ENCODE results near the gene CCDC186.

Gene CCDC186

DNA sequence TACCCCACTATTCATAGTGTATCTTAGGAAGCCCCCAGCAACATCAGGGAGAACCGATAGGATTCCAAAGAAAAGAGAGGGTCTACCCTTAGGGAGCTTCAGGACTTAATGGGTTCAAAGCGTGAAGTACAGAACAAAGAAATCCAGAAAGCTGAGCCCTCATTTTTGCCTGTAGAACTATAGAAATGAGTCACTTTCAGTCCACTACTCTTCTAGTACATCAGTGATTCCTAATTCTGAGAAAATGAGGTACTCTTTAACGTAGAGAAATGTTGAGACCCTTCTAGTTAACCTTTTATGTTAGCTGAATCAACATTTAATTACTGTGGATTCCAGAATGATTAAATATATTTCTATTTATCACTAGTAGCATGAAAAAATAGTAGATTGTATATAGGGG is 6.9 kb upstream of the CCDC186 start:
- H3K27me3 ChIP-seq (replicated peaks), result no peaks in the 10 kb centered on the region
- DNase-seq, result no peak
- TF ChIP-seq, protein P1, sequence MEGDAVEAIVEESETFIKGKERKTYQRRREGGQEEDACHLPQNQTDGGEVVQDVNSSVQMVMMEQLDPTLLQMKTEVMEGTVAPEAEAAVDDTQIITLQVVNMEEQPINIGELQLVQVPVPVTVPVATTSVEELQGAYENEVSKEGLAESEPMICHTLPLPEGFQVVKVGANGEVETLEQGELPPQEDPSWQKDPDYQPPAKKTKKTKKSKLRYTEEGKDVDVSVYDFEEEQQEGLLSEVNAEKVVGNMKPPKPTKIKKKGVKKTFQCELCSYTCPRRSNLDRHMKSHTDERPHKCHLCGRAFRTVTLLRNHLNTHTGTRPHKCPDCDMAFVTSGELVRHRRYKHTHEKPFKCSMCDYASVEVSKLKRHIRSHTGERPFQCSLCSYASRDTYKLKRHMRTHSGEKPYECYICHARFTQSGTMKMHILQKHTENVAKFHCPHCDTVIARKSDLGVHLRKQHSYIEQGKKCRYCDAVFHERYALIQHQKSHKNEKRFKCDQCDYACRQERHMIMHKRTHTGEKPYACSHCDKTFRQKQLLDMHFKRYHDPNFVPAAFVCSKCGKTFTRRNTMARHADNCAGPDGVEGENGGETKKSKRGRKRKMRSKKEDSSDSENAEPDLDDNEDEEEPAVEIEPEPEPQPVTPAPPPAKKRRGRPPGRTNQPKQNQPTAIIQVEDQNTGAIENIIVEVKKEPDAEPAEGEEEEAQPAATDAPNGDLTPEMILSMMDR (IDR thresholded peaks at IDR 0.05; ENCODE audit: low read depth, low read length, missing control alignments), result no peak
- no peaks in the 10 kb centered on the region for H3K36me3 ChIP-seq (replicated peaks)
- H3K27ac ChIP-seq, result no peak overlapping the region
- H3K4me3 ChIP-seq (ENCODE audit: low read depth, low read length), result no peak overlapping the region
- in situ Hi-C loops (cut with HindIII; ENCODE audit: low pct_ligation_motif_present, low sequenced_read_pairs), result no loop called here

DNA sequence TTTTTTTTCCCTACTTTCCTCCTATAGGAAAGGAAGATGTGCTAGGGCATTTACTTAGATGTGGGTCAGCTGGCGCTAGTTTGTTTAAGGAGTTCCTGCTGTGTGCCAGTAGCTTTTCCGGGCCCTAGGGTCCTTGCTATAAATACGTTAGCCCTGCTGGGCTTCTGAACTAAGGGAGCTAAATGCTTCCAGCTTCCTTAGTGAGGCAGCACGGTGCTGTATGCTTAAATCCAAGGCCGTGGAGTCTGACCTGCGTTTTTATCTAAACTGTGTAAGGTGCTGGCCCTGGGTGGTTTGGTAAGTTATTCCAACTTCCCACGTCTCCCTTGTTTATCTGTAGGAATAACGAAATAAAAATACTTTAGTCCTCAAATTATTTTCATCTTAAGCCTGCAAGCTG is 5.7 kb upstream of the CCDC186 start:
- TF ChIP-seq, protein P1 (IDR thresholded peaks at IDR 0.05; ENCODE audit: low read depth, low read length, missing control alignments), result no peak
- Histone ChIP-seq H3K27ac (no peak overlapping the region), H3K27me3 (replicated peaks) (no peaks in the 10 kb centered on the region), H3K4me3 (ENCODE audit: low read depth, low read length) (no peak overlapping the region), H3K36me3 (replicated peaks) (no peaks in the 10 kb centered on the region)
- DNase-seq, result no peak
- in situ Hi-C loops (cut with HindIII; ENCODE audit: low pct_ligation_motif_present, low sequenced_read_pairs), result no loop called here

DNA sequence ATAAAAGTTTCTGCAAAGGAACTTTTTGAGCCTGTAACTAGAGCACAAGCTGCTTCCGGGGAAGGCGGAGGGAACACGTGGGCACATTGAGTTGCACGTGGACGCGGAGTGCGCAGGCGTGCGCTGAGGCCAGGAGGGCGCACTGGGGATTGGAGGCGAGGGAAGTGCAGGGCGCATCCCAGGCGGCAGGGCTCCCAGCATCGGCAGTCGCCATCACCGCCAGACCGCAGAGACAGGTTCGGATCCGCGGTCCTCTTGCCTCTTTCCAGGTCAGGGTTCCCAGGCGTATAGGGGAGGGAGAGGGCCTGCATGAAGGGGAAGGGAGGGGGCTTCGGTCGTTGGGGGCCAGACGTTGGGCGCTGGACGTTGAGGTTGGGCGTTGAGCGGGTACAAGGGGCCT is 5.1 kb upstream of the CCDC186 start, which contains the start of gene TDRD1:
TDRD1 (plus strand) TSS at position 206 of the 400 bp plus-strand sequence. CDS start 8,479 bp downstream, outside the sequence.
- Histone ChIP-seq H3K27me3 (replicated peaks) (no peaks in the 10 kb centered on the region), H3K27ac (no peak within 1 kb of the TSS), H3K36me3 (replicated peaks) (no peaks in the 10 kb centered on the region), H3K4me3 (ENCODE audit: low read depth, low read length) (peak within 1 kb of the TSS; percentile 9)
- TF ChIP-seq, protein P1 (IDR thresholded peaks at IDR 0.05; ENCODE audit: low read depth, low read length, missing control alignments), result no peak
- no peak for DNase-seq
- in situ Hi-C loops (cut with HindIII; ENCODE audit: low pct_ligation_motif_present, low sequenced_read_pairs), result no loop called here

DNA sequence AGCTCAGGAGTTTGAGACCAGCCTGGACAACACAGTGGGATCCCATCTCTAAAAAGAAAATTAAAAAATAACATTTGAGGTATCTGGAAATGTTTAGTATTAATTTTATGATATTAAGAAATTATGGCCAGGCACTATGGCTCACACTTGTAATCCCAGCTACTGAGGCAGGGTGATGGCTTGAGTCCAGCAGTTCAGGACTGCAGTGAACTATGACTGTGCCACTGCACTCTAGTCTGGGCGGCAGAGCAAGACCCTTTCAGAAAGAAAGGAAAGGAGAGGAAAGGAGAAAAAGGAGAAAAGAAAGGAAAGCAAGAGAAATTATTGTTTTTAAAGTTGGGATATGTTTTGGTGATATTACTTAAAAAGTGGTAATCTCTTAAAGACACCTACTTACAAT is 2.5 kb upstream of the CCDC186 start:
- H3K4me3 ChIP-seq (ENCODE audit: low read depth, low read length), result no peak overlapping the region
- TF ChIP-seq, protein P1 (IDR thresholded peaks at IDR 0.05; ENCODE audit: low read depth, low read length, missing control alignments), result no peak
- DNase-seq, result no peak
- no peak overlapping the region for H3K27ac ChIP-seq
- in situ Hi-C loops (cut with HindIII; ENCODE audit: low pct_ligation_motif_present, low sequenced_read_pairs), result no loop called here
- H3K27me3 ChIP-seq (replicated peaks), result no peaks in the 10 kb centered on the region
- H3K36me3 ChIP-seq (replicated peaks), result no peaks in the 10 kb centered on the region

DNA sequence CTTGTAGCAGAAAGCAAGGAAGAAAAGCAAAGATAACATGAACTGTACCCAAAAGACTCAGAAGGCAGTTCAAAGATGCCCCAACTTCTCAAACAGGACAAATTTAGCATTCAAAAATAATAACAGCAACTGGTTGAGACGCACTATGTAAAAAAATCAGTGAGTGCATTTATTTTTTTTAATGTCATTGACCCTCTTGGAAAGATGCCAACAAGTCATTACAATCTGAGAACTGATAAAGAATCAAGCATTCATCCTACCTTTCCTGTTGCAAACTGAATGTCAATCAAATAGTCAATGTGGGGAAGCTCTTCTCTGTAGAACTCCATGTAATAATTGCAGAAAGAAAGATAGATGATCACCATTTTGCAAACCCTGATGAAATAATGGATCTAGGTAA is 1.7 kb upstream of the CCDC186 start:
- no peaks in the 10 kb centered on the region for H3K36me3 ChIP-seq (replicated peaks)
- TF ChIP-seq, protein P1 (IDR thresholded peaks at IDR 0.05; ENCODE audit: low read depth, low read length, missing control alignments), result no peak
- no peak overlapping the region for H3K4me3 ChIP-seq (ENCODE audit: low read depth, low read length)
- no peak for DNase-seq
- no peak overlapping the region for H3K27ac ChIP-seq
- H3K27me3 ChIP-seq (replicated peaks), result no peaks in the 10 kb centered on the region
- in situ Hi-C loops (cut with HindIII; ENCODE audit: low pct_ligation_motif_present, low sequenced_read_pairs), result no loop called here

DNA sequence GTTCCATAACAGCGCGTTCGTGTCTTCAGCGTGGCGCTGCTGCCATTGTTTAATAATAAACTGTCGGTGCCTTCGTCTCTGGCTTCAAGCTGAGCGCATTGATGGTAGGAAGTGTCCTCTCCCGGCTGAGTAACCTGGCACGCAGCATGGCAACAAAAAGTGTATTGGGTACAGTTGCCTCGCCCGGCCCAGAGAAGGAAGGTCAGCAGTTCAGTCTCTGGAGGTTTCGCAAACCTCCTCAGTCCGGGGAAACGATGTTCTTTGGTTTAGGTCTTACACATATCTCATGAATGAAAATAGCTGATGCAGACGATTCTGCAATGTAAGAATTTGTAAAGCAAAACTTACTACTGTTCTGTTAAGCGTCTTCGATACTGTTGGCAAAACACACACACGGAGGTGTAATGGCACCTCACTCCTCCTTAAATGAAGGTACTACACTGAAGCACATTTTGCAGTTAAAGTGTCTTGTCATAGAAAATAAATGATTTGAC is 739 bp upstream of the CCDC186 start:
- DNase-seq, result peak; percentile 24
- Histone ChIP-seq H3K27ac (no peak overlapping the region), H3K4me3 (ENCODE audit: low read depth, low read length) (peak overlapping the region; percentile 99), H3K36me3 (replicated peaks) (no peaks in the 10 kb centered on the region), H3K27me3 (replicated peaks) (no peaks in the 10 kb centered on the region)
- in situ Hi-C loops (cut with HindIII; ENCODE audit: low pct_ligation_motif_present, low sequenced_read_pairs), result no loop called here
- TF ChIP-seq, protein P1 (IDR thresholded peaks at IDR 0.05; ENCODE audit: low read depth, low read length, missing control alignments), result no peak
